Measurements from ENCODE around the gene C19orf44. TPM values are rescaled to one million over a fixed set of nuclear protein-coding genes. Genes with fewer than 3 reads are reported as not detected.
"Not testable (repeated sequence)": the region's sequence is repeated elsewhere in the genome, so short reads cannot be mapped to it uniquely, and the experiment has no call there.

Gene C19orf44
- total and polyA plus RNA-seq, 12 donors = 1.6 to 4.1 (median 3.1) TPM

GRCh38 chr19:16470911-16471811, 25.0 kb upstream of the C19orf44 start:
- DNase-seq = peak in 1 of 2 donors; percentile 25
- WGBS, 2 donors = 1 to 4% methylated on average over 57 to 67 of the region's 67 CpGs
- peak in 2 of 8 donors; percentile 4 to 9 for ATAC-seq
- peak overlapping the region; percentile 67 to 97 (median 94) for H3K4me3 ChIP-seq
- intact Hi-C loops (cut with DNase I) = no loop called here
- H3K4me1 ChIP-seq = peaks cover 22 to 57% (median 47%) of the 10 kb centered on the region in 9 donors
- no peak for TF ChIP-seq CTCF (IDR thresholded peaks at IDR 0.05)
- H3K27ac ChIP-seq = peak overlapping the region; percentile 71 to 92 (median 87)
- peaks cover 0 to 3% (median 0%) of the 10 kb centered on the region in 9 donors for H3K36me3 ChIP-seq
- H3K9me3 ChIP-seq = peaks cover 0 to 8% (median 0%) of the 10 kb centered on the region in 11 donors
- no peaks in the 10 kb centered on the region for H3K27me3 ChIP-seq

GRCh38 chr19:16472559-16472899, 23.7 kb upstream of the C19orf44 start:
- 73 to 77% methylated on average over 2 of the region's 2 CpGs for WGBS, 2 donors
- H3K9me3 ChIP-seq, H3K27me3 ChIP-seq, H3K36me3 ChIP-seq, ATAC-seq, DNase-seq: not testable (repeated sequence)
- H3K4me3 ChIP-seq = peak overlapping the region in 8 of 10 donors; percentile 87 to 97 (median 94)
- H3K27ac ChIP-seq = peak overlapping the region in 9 of 10 donors; percentile 81 to 93 (median 90)
- intact Hi-C loops (cut with DNase I) = loop anchor here in 1 of 10 donors (1.0 kb wide), 1 partner anchor 24 kb away; the partner anchor contains the start of genes C19orf44 and CALR3
- H3K4me1 ChIP-seq = peaks cover 19 to 44% (median 37%) of the 10 kb centered on the region in 9 donors

GRCh38 chr19:16472992-16473391, 23.2 kb upstream of the C19orf44 start:
- WGBS, 2 donors = 75 to 98% methylated on average over 2 of the region's 2 CpGs
- no peak overlapping the region for H3K4me3 ChIP-seq
- no peak for ATAC-seq
- no peaks in the 10 kb centered on the region for H3K27me3 ChIP-seq
- no peaks in the 10 kb centered on the region for H3K36me3 ChIP-seq
- H3K27ac ChIP-seq = no peak overlapping the region
- intact Hi-C loops (cut with DNase I) = loop anchor here in 1 of 10 donors (1.0 kb wide), 1 partner anchor 23 kb away; the partner anchor contains the start of genes C19orf44 and CALR3
- peaks cover 0 to 8% (median 0%) of the 10 kb centered on the region in 11 donors for H3K9me3 ChIP-seq
- no peak for DNase-seq
- TF ChIP-seq CTCF (IDR thresholded peaks at IDR 0.05) = no peak
- H3K4me1 ChIP-seq = peaks cover 16 to 39% (median 33%) of the 10 kb centered on the region in 9 donors

GRCh38 chr19:16473875-16474392, 22.3 kb upstream of the C19orf44 start:
- intact Hi-C loops (cut with DNase I) = no loop called here
- ATAC-seq = no peak
- Histone ChIP-seq H3K9me3 (peaks cover 0 to 8% (median 0%) of the 10 kb centered on the region in 11 donors), H3K4me1 (peaks cover 13 to 32% (median 23%) of the 10 kb centered on the region in 9 donors), H3K36me3 (no peaks in the 10 kb centered on the region), H3K4me3 (no peak overlapping the region), H3K27me3 (no peaks in the 10 kb centered on the region), H3K27ac (no peak overlapping the region)
- WGBS, 2 donors = 67 to 76% methylated on average over 13 of the region's 13 CpGs
- DNase-seq = no peak
- TF ChIP-seq CTCF (IDR thresholded peaks at IDR 0.05) = no peak

All from heart right ventricle (tissue), 16 donors.